ENCODE results near the gene EIF2S3B.

The EIF2S3B gene

GRCh38 chr12:10553148-10553547, 47.5 kb downstream of the EIF2S3B start:
- TF ChIP-seq, protein P1, sequence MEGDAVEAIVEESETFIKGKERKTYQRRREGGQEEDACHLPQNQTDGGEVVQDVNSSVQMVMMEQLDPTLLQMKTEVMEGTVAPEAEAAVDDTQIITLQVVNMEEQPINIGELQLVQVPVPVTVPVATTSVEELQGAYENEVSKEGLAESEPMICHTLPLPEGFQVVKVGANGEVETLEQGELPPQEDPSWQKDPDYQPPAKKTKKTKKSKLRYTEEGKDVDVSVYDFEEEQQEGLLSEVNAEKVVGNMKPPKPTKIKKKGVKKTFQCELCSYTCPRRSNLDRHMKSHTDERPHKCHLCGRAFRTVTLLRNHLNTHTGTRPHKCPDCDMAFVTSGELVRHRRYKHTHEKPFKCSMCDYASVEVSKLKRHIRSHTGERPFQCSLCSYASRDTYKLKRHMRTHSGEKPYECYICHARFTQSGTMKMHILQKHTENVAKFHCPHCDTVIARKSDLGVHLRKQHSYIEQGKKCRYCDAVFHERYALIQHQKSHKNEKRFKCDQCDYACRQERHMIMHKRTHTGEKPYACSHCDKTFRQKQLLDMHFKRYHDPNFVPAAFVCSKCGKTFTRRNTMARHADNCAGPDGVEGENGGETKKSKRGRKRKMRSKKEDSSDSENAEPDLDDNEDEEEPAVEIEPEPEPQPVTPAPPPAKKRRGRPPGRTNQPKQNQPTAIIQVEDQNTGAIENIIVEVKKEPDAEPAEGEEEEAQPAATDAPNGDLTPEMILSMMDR (IDR thresholded peaks at IDR 0.05; ENCODE audit: low read depth, low read length, missing control alignments): no peak
- no peak for DNase-seq (ENCODE audit: extremely low read depth, low read depth)
- no peak overlapping the region for H3K4me3 ChIP-seq (replicated peaks; ENCODE audit: low read depth, low read length)

DNA sequence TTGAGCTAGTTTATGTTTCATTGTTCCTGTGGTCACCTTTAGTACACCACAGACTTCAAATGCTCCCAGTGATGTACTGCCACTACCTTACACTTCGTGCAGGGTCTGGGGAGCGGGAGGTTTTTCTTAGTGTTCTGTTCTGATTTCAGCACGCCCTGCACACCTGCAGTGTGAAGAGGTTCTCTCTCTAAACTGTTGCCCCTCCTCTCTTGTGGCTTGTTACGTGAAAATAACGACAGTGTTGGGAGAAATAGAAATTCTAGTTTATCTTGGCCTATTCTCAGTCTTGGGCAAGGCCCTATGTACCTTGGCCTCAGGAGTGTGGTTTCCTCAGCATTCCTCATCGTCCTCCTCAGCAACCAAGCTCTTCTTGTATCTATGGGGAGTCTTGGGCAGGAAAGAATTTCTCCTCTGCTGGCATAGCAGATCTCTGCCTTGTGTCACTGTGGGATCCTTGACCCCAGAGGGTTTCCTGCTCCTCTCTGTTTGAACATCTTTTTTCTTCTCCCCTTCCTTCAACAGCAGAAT, 48.6 kb downstream of the EIF2S3B start:
- DNase-seq (ENCODE audit: extremely low read depth, low read depth): no peak
- H3K4me3 ChIP-seq (replicated peaks; ENCODE audit: low read depth, low read length): no peak overlapping the region

GRCh38 chr12:10554756-10555481, 49.2 kb downstream of the EIF2S3B start:
- no peak for DNase-seq (ENCODE audit: extremely low read depth, low read depth)
- TF ChIP-seq, protein P1 (IDR thresholded peaks at IDR 0.05; ENCODE audit: low read depth, low read length, missing control alignments): no peak
- H3K4me3 ChIP-seq (replicated peaks; ENCODE audit: low read depth, low read length): no peak overlapping the region

More for the DNA sequence above, 48.6 kb downstream of the EIF2S3B start:
- TF ChIP-seq, protein P1 (IDR thresholded peaks at IDR 0.05; ENCODE audit: low read depth, low read length, missing control alignments): no peak

DNA sequence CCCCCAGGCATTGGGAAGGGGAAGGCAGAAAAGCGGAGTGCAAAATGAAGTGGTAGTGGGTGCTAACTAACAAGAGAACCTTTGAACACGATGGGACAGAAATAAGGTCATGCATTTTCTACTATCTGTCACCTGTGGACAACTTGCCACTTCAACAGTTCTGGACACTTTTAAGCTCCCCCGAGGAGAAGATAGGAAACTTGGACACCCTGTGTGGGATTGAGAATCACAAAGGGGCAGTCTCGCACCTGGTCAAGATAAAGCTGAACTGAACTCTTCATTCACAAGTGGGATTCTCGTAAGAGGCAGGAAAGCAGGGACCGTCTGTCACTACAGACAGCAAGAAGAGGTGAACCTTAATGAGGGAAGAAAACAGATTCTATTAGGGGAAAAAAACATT, 51.6 kb downstream of the EIF2S3B start:
- TF ChIP-seq, protein P1 (IDR thresholded peaks at IDR 0.05; ENCODE audit: low read depth, low read length, missing control alignments): no peak
- DNase-seq (ENCODE audit: extremely low read depth, low read depth): no peak
- no peak overlapping the region for H3K4me3 ChIP-seq (replicated peaks; ENCODE audit: low read depth, low read length)

GRCh38 chr12:10557766-10558165, 52.1 kb downstream of the EIF2S3B start:
- TF ChIP-seq, protein P1 (IDR thresholded peaks at IDR 0.05; ENCODE audit: low read depth, low read length, missing control alignments): no peak
- DNase-seq (ENCODE audit: extremely low read depth, low read depth): no peak
- H3K4me3 ChIP-seq (replicated peaks; ENCODE audit: low read depth, low read length): no peak overlapping the region

Data from HFF-Myc (cell line).